ENCODE results near the gene PTBP3. TPM values are rescaled to one million over a fixed set of nuclear protein-coding genes. Genes with fewer than 3 reads are reported as not detected.

PTBP3 gene
- polyA plus RNA-seq, 1 of the 3 experiments (the other 2 are of a cell fraction), result 6.1 TPM

- no peaks in the 10 kb centered on the region for H3K9me3 ChIP-seq
- H3K36me3 ChIP-seq (replicated peaks in 1 of 2; ENCODE audit: control insufficient read depth in 1 of 2, insufficient read depth in 2 of 2, low read length in 1 of 2), result no peaks in the 10 kb centered on the region
- H3K9ac ChIP-seq, result no peak overlapping the region
- TF ChIP-seq REST (IDR thresholded peaks at IDR 0.05; ENCODE audit: low read depth, low read length), result no peak
- TF ChIP-seq PBX3 (IDR thresholded peaks at IDR 0.05), result no peak
- TF ChIP-seq NRF1 (IDR thresholded peaks at IDR 0.05; ENCODE audit: low read depth, low read length), result no peak
- no peak for TF ChIP-seq MEF2A (IDR thresholded peaks at IDR 0.05; ENCODE audit: borderline replicate concordance, low read depth)
- TF ChIP-seq NFIC (IDR thresholded peaks at IDR 0.05; ENCODE audit: borderline replicate concordance), result no peak
- TF ChIP-seq ZBTB33 (IDR thresholded peaks at IDR 0.05; ENCODE audit: borderline replicate concordance, low read depth), result no peak
- TF ChIP-seq USF2 (IDR thresholded peaks at IDR 0.05; ENCODE audit: borderline replicate concordance, low read depth, low read length), result no peak
- no peak for TF ChIP-seq CHD2 (IDR thresholded peaks at IDR 0.05; ENCODE audit: low read length, partially characterized antibody)
- TF ChIP-seq TAF1 (IDR thresholded peaks at IDR 0.05; ENCODE audit: borderline replicate concordance, low read depth, low read length), result no peak
- no peak for TF ChIP-seq POLR2AphosphoS5 (IDR thresholded peaks at IDR 0.05; ENCODE audit: low read depth, low read length)
- TF ChIP-seq RXRA (IDR thresholded peaks at IDR 0.05; ENCODE audit: borderline replicate concordance, low read depth), result no peak
- no peak for TF ChIP-seq JUND (IDR thresholded peaks at IDR 0.05)
- TF ChIP-seq FOSL2 (IDR thresholded peaks at IDR 0.05; ENCODE audit: borderline replicate concordance, low read depth), result no peak
- TF ChIP-seq RCOR1 (IDR thresholded peaks at IDR 0.05; ENCODE audit: low read length), result no peak
- TF ChIP-seq MAX (IDR thresholded peaks at IDR 0.05; ENCODE audit: low read depth), result no peak
- no peak for TF ChIP-seq USF1 (IDR thresholded peaks at IDR 0.05; ENCODE audit: borderline replicate concordance, low read depth)
- no peak for TF ChIP-seq TEAD4 (IDR thresholded peaks at IDR 0.05; ENCODE audit: borderline replicate concordance, insufficient read depth)
- H3K79me2 ChIP-seq (ENCODE audit: insufficient read depth), result no peaks in the 10 kb centered on the region
- peaks cover 6% of the 10 kb centered on the region for H3F3A ChIP-seq (replicated peaks; ENCODE audit: insufficient read depth)
- no peaks in the 10 kb centered on the region for H4K20me1 ChIP-seq (ENCODE audit: insufficient read depth)
- H3K4me3 ChIP-seq (ENCODE audit: low read depth in 2 of 2, low read length in 1 of 2), result no peak overlapping the region
- POLR2A ChIA-PET, result no interaction called here
- no peaks in the 10 kb centered on the region for H3K9me2 ChIP-seq
- no peak overlapping the region for H2AFZ ChIP-seq (ENCODE audit: low read depth)
- DNase-seq, result no peak
- 96% methylated on average over 3 of the region's 3 CpGs for WGBS (ENCODE audit: low lambda C conversion rate)
- no peak overlapping the region for H3K27ac ChIP-seq (ENCODE audit: low read depth in 2 of 2, low read length in 1 of 2)
- no peak overlapping the region for H3K4me2 ChIP-seq
- H3K4me1 ChIP-seq (ENCODE audit: control insufficient read depth in 1 of 2, insufficient read depth in 2 of 2, low read depth in 1 of 2, low read length in 1 of 2), result no peaks in the 10 kb centered on the region
- H3K27me3 ChIP-seq (ENCODE audit: insufficient read depth), result no peaks in the 10 kb centered on the region
- CTCF ChIA-PET, result interaction anchor here (1.6 kb wide), 1 partner anchor 243 kb away, joined by 3 read pairs; no protein-coding TSS in a partner anchor
Measured at GRCh38 chr9:112339886-112340285, 6.5 kb upstream of the PTBP3 start.
